Fibroblast of lung (primary cell): Measurements from ENCODE around the gene SCIN. TPM values are rescaled to one million over a fixed set of nuclear protein-coding genes. Genes with fewer than 3 reads are reported as not detected.

ENCODE experiments used
- DNase-seq, 2 donors: peaks; one replicate each; pipeline versions ENCODE4 v3.0.0 to v3.0.0-alpha.2; 2010; ENCODE audit warnings: low read depth in 2 of 2
- H2AFZ ChIP-seq: 2 replicates; pipeline ENCODE4 v1.5.1; 2012; ENCODE audit warnings: low read length, control low read depth, inconsistent platforms
- H3K27ac ChIP-seq: 2 replicates; pipeline ENCODE4 v1.5.1; 2011; ENCODE audit warnings: low read length, control low read depth; ENCODE audit not compliant: insufficient read depth
- H3K27me3 ChIP-seq: 2 replicates; pipeline ENCODE4 v1.5.1; 2011; ENCODE audit warnings: mild to moderate bottlenecking, low read length; ENCODE audit not compliant: control insufficient read depth, insufficient read depth
- H3K36me3 ChIP-seq: 2 replicates; pipeline ENCODE4 v1.5.1; 2011; ENCODE audit warnings: low read length; ENCODE audit not compliant: control insufficient read depth, insufficient read depth
- H3K4me1 ChIP-seq: 2 replicates; pipeline ENCODE4 v1.5.1; 2011; ENCODE audit warnings: low read length; ENCODE audit not compliant: control insufficient read depth, insufficient read depth; ENCODE audit errors: extremely low read depth
- H3K4me2 ChIP-seq: 2 replicates; pipeline ENCODE4 v1.5.1; 2011; ENCODE audit warnings: low read length, control low read depth; ENCODE audit not compliant: insufficient read depth; ENCODE audit errors: extremely low read depth
- H3K4me3 ChIP-seq, 4 experiments: fragments of 200-600 bp in 1 of 4; sonication (generic) in 1 of 4; replicated peaks in 1 of 4; 2 replicates each; pipeline ENCODE4 v1.5.1; 2011 to 2016; ENCODE audit warnings: low read length in 4 of 4, low read depth in 3 of 4, mild to moderate bottlenecking in 3 of 4, control low read depth in 2 of 4, inconsistent platforms in 1 of 4, mixed read lengths in 1 of 4; ENCODE audit not compliant: insufficient read depth in 1 of 4; ENCODE audit errors: control extremely low read depth in 1 of 4
- H3K79me2 ChIP-seq: 2 replicates; pipeline ENCODE4 v1.5.1; 2012; ENCODE audit warnings: mild to moderate bottlenecking, low read length, inconsistent platforms; ENCODE audit not compliant: control insufficient read depth, insufficient read depth
- H3K9ac ChIP-seq: 2 replicates; pipeline ENCODE4 v1.5.1; 2011; ENCODE audit warnings: mild to moderate bottlenecking, low read length, control low read depth; ENCODE audit not compliant: insufficient read depth
- H3K9me3 ChIP-seq: 2 replicates; pipeline ENCODE4 v1.5.1; 2012; ENCODE audit warnings: low read depth, low read length; ENCODE audit not compliant: control insufficient read depth, insufficient read depth
- H4K20me1 ChIP-seq: 2 replicates; pipeline ENCODE4 v1.5.1; 2011; ENCODE audit warnings: low read length; ENCODE audit not compliant: control insufficient read depth, insufficient read depth; ENCODE audit errors: extremely low read depth
- EZH2 ChIP-seq: IDR thresholded peaks from 2 replicates; pipeline ENCODE4 v1.5.1; 2012; ENCODE audit warnings: low read length, control low read depth, mild to moderate bottlenecking; ENCODE audit errors: missing control alignments
- polyA plus RNA-seq, 2 donors: library from polyadenylated mRNA; depleted of rRNA in 1 of 2; stranded (reverse) in 1 of 2; unstranded in 1 of 2; fragments of >200 nt; gene quantifications; 2 replicates each; pipeline ENCODE4 v1.2.1, GENCODE V29; 2011 to 2012; ENCODE audit warnings: missing spikeins in 1 of 2
- total RNA-seq: library from RNA; depleted of rRNA; stranded (reverse); fragments of >200 nt; gene quantifications from 2 replicates; pipeline ENCODE4 v1.2.1, GENCODE V29; 2014
- TF ChIP-seq, protein P1 (sequence below), 2 donors: IDR thresholded peaks in 1 of 2; conservative IDR thresholded peaks in 1 of 2; 1 replicate in 1 of 2; 2 replicates in 1 of 2; pipeline ENCODE4 v1.5.1; 2011 to 2012; ENCODE audit warnings: low read length in 2 of 2, control low read depth in 1 of 2, inconsistent platforms in 1 of 2, low read depth in 1 of 2, mild to moderate bottlenecking in 1 of 2

Gene SCIN
- total and polyA plus RNA-seq, 2 donors (not counting 1 experiment from before 2014, with no cell fraction given) = 0.08 to 0.17 TPM

DNA sequence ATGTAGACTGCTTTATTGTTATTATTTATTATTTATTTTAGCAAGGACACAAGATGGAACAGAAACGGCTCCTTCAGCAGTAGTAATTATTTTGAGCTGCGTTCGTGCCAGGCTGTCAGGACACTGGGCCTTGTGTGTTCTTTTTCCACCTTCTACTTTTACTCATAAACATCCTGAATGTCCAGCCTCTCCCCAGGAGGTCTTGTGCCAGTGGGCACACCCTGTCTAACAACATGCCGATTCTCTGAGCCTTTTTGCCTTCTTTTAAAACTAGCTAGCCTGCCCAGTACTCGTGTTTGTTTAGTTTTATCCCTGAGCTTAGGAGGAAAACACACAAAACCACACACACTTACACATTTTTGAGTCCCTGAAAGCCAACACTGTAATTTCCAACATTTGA, 1.2 kb downstream of the SCIN start:
- Histone ChIP-seq H4K20me1 (no peaks in the 10 kb centered on the region), H3K27ac (no peak overlapping the region), H3K9ac (no peak overlapping the region), H3K4me1 (no peaks in the 10 kb centered on the region), H3K79me2 (no peaks in the 10 kb centered on the region), H3K4me2 (no peak overlapping the region), H3K36me3 (no peaks in the 10 kb centered on the region), H3K9me3 (no peaks in the 10 kb centered on the region), H3K27me3 (peaks cover 19% of the 10 kb centered on the region), H3K4me3 (no peak overlapping the region), H2AFZ (no peak overlapping the region)
- no peak for TF ChIP-seq EZH2
- TF ChIP-seq, protein P1, sequence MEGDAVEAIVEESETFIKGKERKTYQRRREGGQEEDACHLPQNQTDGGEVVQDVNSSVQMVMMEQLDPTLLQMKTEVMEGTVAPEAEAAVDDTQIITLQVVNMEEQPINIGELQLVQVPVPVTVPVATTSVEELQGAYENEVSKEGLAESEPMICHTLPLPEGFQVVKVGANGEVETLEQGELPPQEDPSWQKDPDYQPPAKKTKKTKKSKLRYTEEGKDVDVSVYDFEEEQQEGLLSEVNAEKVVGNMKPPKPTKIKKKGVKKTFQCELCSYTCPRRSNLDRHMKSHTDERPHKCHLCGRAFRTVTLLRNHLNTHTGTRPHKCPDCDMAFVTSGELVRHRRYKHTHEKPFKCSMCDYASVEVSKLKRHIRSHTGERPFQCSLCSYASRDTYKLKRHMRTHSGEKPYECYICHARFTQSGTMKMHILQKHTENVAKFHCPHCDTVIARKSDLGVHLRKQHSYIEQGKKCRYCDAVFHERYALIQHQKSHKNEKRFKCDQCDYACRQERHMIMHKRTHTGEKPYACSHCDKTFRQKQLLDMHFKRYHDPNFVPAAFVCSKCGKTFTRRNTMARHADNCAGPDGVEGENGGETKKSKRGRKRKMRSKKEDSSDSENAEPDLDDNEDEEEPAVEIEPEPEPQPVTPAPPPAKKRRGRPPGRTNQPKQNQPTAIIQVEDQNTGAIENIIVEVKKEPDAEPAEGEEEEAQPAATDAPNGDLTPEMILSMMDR (conservative IDR thresholded peaks at IDR 0.05 in 1 of 2, IDR thresholded peaks at IDR 0.05 in 1 of 2; ENCODE audit: low read depth in 1 of 2, low read length in 2 of 2) = no peak
- no peak for DNase-seq

DNA sequence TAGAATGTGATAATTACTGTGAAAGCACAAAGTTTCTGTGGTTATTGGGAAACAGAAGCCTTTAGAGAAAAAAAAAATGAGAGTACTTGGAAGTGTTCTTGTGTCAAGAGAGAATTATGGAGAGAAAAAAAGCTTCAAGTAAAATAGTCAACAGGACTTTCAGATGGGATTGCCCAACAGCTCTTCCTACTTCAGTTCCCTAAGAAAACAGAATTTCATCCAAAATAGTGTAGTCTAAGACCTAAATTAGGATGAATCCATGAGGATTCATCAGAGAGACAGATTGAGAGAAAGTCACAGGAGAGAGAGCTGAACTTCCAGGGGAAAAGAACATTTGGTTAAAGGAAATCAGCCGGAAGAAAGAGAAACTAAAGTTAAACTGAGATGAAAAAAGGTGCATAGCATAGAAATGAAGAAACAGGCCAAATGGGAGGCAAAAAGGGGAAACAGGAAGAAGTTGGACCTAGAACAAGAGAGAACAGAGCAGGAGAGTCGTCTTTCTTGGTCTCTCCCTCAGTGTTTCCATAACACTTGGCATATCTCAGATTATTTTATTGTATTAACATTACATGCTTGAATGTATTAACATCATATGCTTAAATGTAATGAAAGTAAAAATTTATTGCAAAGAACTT, 2.5 kb downstream of the SCIN start:
- Histone ChIP-seq H3K9ac (no peak overlapping the region), H3K79me2 (no peaks in the 10 kb centered on the region), H3K27me3 (peaks cover 19% of the 10 kb centered on the region), H3K27ac (no peak overlapping the region), H4K20me1 (no peaks in the 10 kb centered on the region), H3K9me3 (no peaks in the 10 kb centered on the region), H3K4me3 (no peak overlapping the region), H3K36me3 (no peaks in the 10 kb centered on the region), H3K4me2 (no peak overlapping the region), H3K4me1 (no peaks in the 10 kb centered on the region), H2AFZ (no peak overlapping the region)
- DNase-seq = peak in 1 of 2 donors; percentile 4
- TF ChIP-seq, protein P1 (conservative IDR thresholded peaks at IDR 0.05 in 1 of 2, IDR thresholded peaks at IDR 0.05 in 1 of 2; ENCODE audit: low read depth in 1 of 2, low read length in 2 of 2) = no peak
- no peak for TF ChIP-seq EZH2

DNA sequence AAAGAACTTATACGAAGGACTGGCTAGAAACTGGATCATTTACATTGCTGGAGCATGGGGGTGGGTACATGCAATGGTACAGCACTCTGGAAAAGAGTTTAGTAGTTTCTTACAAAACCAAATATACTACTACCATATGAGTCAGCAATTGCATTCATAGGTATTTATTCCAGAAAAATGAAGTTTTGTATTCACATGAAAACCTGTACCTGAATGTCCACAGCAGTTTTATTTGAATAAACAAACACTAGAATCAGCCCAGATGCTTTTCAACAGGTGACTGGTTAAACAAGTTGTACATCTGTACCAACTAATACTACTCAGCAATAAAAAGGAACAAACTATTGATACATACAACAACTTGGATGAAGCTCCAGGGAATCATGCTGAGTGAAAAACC, 3.4 kb downstream of the SCIN start:
- no peak overlapping the region for H3K4me2 ChIP-seq
- H3K9ac ChIP-seq = no peak overlapping the region
- H4K20me1 ChIP-seq = no peaks in the 10 kb centered on the region
- H3K36me3 ChIP-seq = no peaks in the 10 kb centered on the region
- no peak for DNase-seq
- H3K9me3 ChIP-seq = no peaks in the 10 kb centered on the region
- H3K27me3 ChIP-seq = peaks cover 19% of the 10 kb centered on the region
- H3K4me3 ChIP-seq = no peak overlapping the region
- no peaks in the 10 kb centered on the region for H3K4me1 ChIP-seq
- no peak overlapping the region for H3K27ac ChIP-seq
- H2AFZ ChIP-seq = no peak overlapping the region
- no peak for TF ChIP-seq EZH2
- TF ChIP-seq, protein P1 (conservative IDR thresholded peaks at IDR 0.05 in 1 of 2, IDR thresholded peaks at IDR 0.05 in 1 of 2; ENCODE audit: low read depth in 1 of 2, low read length in 2 of 2) = no peak
- no peaks in the 10 kb centered on the region for H3K79me2 ChIP-seq
